ENCODE measurements around the gene SYNE3. TPM values are rescaled to one million over a fixed set of nuclear protein-coding genes. Genes with fewer than 3 reads are reported as not detected.

SYNE3 gene
- total and polyA plus RNA-seq, 10 donors = 1.4 to 34.5 (median 27.5) TPM

- intact Hi-C loops (cut with DNase I; ENCODE audit: low total_unique reads) = no loop called here
- TF ChIP-seq POLR2AphosphoS5 (IDR thresholded peaks at IDR 0.05) = no peak
- TF ChIP-seq, protein P1, sequence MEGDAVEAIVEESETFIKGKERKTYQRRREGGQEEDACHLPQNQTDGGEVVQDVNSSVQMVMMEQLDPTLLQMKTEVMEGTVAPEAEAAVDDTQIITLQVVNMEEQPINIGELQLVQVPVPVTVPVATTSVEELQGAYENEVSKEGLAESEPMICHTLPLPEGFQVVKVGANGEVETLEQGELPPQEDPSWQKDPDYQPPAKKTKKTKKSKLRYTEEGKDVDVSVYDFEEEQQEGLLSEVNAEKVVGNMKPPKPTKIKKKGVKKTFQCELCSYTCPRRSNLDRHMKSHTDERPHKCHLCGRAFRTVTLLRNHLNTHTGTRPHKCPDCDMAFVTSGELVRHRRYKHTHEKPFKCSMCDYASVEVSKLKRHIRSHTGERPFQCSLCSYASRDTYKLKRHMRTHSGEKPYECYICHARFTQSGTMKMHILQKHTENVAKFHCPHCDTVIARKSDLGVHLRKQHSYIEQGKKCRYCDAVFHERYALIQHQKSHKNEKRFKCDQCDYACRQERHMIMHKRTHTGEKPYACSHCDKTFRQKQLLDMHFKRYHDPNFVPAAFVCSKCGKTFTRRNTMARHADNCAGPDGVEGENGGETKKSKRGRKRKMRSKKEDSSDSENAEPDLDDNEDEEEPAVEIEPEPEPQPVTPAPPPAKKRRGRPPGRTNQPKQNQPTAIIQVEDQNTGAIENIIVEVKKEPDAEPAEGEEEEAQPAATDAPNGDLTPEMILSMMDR (IDR thresholded peaks at IDR 0.05 in 8 of 11, conservative IDR thresholded peaks at IDR 0.05 in 3 of 11) = no peak
- no peak for TF ChIP-seq POLR2A (IDR thresholded peaks at IDR 0.05)
- Histone ChIP-seq H3K4me3 (no peak overlapping the region), H3K36me3 (peaks cover 0 to 9% (median 0%) of the 10 kb centered on the region in 6 donors), H3K4me1 (peaks cover 40 to 87% (median 71%) of the 10 kb centered on the region in 6 donors), H3K9me3 (no peaks in the 10 kb centered on the region), H3K27ac (peak overlapping the region in 7 of 8 donors; percentile 26 to 89 (median 83)), H3K27me3 (replicated peaks in 1 of 7) (no peaks in the 10 kb centered on the region)
- WGBS, 5 donors = 70 to 84% (median 73%) methylated on average over 4 of the region's 4 CpGs
- DNase-seq = no peak
Measured at GRCh38 chr14:95494456-95494855, 22.0 kb downstream of the SYNE3 start.

DNA sequence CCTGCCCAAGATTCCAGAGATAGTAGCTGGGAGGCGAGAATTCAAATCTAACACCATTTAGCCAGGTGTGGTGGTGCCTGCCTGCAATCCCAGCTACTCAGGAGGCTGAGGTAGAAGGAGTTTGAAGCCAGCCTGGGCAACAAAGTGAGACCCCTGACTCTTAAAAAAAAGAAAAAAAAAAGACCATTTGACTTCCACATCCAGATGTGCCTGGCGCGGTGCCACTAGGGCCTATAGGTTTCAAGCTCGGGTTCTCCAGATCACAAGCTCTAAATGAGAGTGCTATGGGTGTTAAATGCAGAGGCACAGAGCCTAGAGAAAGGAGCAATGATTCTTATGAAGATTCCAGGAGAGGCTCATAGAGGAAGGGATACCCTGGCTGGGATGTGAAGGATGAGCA lies 22.5 kb downstream of the SYNE3 start:
- TF ChIP-seq POLR2A (IDR thresholded peaks at IDR 0.05) = no peak
- TF ChIP-seq, protein P1 (IDR thresholded peaks at IDR 0.05 in 8 of 11, conservative IDR thresholded peaks at IDR 0.05 in 3 of 11) = no peak
- TF ChIP-seq POLR2AphosphoS5 (IDR thresholded peaks at IDR 0.05) = no peak
- intact Hi-C loops (cut with DNase I; ENCODE audit: low total_unique reads) = no loop called here
- H3K27me3 ChIP-seq (replicated peaks in 1 of 7) = no peaks in the 10 kb centered on the region
- H3K27ac ChIP-seq = peak overlapping the region in 4 of 8 donors; percentile 83 to 89 (median 88)
- H3K4me1 ChIP-seq = peaks cover 42 to 87% (median 73%) of the 10 kb centered on the region in 6 donors
- H3K4me3 ChIP-seq = no peak overlapping the region
- peaks cover 0 to 7% (median 0%) of the 10 kb centered on the region in 6 donors for H3K36me3 ChIP-seq
- WGBS, 5 donors = 85 to 95% (median 94%) methylated on average over 4 of the region's 4 CpGs
- no peaks in the 10 kb centered on the region for H3K9me3 ChIP-seq
- DNase-seq = no peak

GRCh38 chr14:95493503-95493902 lies 22.9 kb downstream of the SYNE3 start:
- Histone ChIP-seq H3K36me3 (peaks cover 0 to 6% (median 0%) of the 10 kb centered on the region in 6 donors), H3K9me3 (no peaks in the 10 kb centered on the region), H3K4me3 (no peak overlapping the region), H3K4me1 (peaks cover 42 to 86% (median 73%) of the 10 kb centered on the region in 6 donors), H3K27me3 (replicated peaks in 1 of 7) (no peaks in the 10 kb centered on the region), H3K27ac (peak overlapping the region in 2 of 8 donors; percentile 83 to 87)
- WGBS, 5 donors = 93 to 98% (median 94%) methylated on average over 5 of the region's 5 CpGs
- intact Hi-C loops (cut with DNase I; ENCODE audit: low total_unique reads) = no loop called here
- no peak for DNase-seq
- TF ChIP-seq POLR2A (IDR thresholded peaks at IDR 0.05) = no peak
- TF ChIP-seq, protein P1 (IDR thresholded peaks at IDR 0.05 in 8 of 11, conservative IDR thresholded peaks at IDR 0.05 in 3 of 11) = no peak
- no peak for TF ChIP-seq POLR2AphosphoS5 (IDR thresholded peaks at IDR 0.05)

DNA sequence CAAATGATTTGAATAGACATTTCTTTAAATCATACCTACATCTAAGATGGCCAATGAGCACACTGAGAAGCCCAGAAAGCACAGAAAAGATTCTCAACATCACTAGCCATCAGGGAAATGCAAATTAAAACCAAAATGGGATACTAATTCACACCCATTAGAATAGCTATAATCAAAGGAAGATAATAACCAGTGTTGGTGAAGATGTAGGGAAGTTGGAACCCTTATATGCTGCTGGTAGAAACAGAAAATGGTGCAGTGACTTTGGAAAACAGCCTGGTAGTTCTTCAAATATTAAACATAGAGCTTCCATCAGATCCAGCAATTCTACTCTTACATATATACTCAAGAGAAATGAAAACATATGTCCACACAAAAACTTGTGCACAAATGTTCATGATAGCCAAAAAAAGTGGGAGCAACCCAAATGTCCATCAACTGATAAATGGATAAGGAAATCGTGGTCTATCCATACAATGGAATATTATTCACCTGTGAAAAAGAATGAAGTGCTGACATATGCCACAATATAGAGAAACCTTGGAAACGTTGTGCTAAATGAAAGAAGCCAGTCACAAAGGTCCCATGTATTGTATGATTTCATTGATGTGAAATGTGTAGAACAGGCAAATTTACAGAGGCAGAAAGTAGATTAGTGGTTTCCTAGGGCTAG lies 24.4 kb downstream of the SYNE3 start:
- intact Hi-C loops (cut with DNase I; ENCODE audit: low total_unique reads) = no loop called here
- H3K27ac ChIP-seq = no peak overlapping the region
- no peaks in the 10 kb centered on the region for H3K27me3 ChIP-seq (replicated peaks in 1 of 7)
- 90 to 94% (median 91%) methylated on average over 2 of the region's 2 CpGs for WGBS, 5 donors
- no peak for TF ChIP-seq POLR2AphosphoS5 (IDR thresholded peaks at IDR 0.05)
- peaks cover 0 to 8% (median 0%) of the 10 kb centered on the region in 6 donors for H3K36me3 ChIP-seq
- DNase-seq = no peak
- no peak overlapping the region for H3K4me3 ChIP-seq
- H3K4me1 ChIP-seq = peaks cover 42 to 85% (median 65%) of the 10 kb centered on the region in 6 donors
- H3K9me3 ChIP-seq = no peaks in the 10 kb centered on the region

Measured in spleen (tissue), 11 donors.